Tibial nerve (tissue), 4 donors: ENCODE results near the gene HS6ST3. TPM values are rescaled to one million over a fixed set of nuclear protein-coding genes. Genes with fewer than 3 reads are reported as not detected.

ENCODE experiments used
- DNase-seq, 2 donors: peaks; one replicate each; pipeline ENCODE4 v3.0.0-alpha.2; 2019; ENCODE audit warnings: low spot score in 2 of 2
- H3K27ac ChIP-seq, 4 donors: fragments of 200-600 bp; sonication (generic) in 3 of 4; one replicate each; pipeline ENCODE4 v1.5.1; 2017 to 2019; ENCODE audit warnings: mild to moderate bottlenecking in 1 of 4
- H3K27me3 ChIP-seq, 2 donors: fragments of 200-600 bp; sonication (generic) in 1 of 2; one replicate each; pipeline versions ENCODE4 v1.5.1 to v1.6.0; 2017 to 2019
- H3K36me3 ChIP-seq, 3 donors: fragments of 200-600 bp; sonication (generic); one replicate each; pipeline ENCODE4 v1.5.1; 2018 to 2019
- H3K4me1 ChIP-seq, 4 donors: fragments of 200-600 bp; sonication (generic) in 3 of 4; one replicate each; pipeline ENCODE4 v1.5.1; 2017 to 2019
- H3K4me3 ChIP-seq, 4 donors: fragments of 200-600 bp; sonication (generic) in 3 of 4; one replicate each; pipeline ENCODE4 v1.5.1; 2017 to 2019; ENCODE audit warnings: mild to moderate bottlenecking in 1 of 4, moderate library complexity in 1 of 4
- H3K9me3 ChIP-seq, 4 donors: fragments of 200-600 bp; sonication (generic) in 3 of 4; one replicate each; pipeline ENCODE4 v1.5.1; 2017 to 2019
- EP300 ChIP-seq, 2 donors: sonication (generic); formaldehyde crosslinking; IDR thresholded peaks; one replicate each; pipeline ENCODE4 v1.6.1; 2017; ENCODE audit warnings: antibody characterized with exemption in 2 of 2, mild to moderate bottlenecking in 1 of 2
- POLR2A ChIP-seq, 2 donors: fragments of 450-650 bp; IDR thresholded peaks; one replicate each; pipeline ENCODE4 v1.6.1; 2017; ENCODE audit warnings: antibody characterized with exemption in 2 of 2, mild to moderate bottlenecking in 2 of 2, moderate library complexity in 2 of 2
- WGBS, 2 donors: methylation state at CpG; one replicate each; pipeline ENCODE4 v1.1.5; 2018; 5-methylcytosine and 5-hydroxymethylcytosine counted together
- total RNA-seq, 4 donors: library from RNA; depleted of rRNA; stranded (reverse); fragments of >200 nt; gene quantifications; one replicate each; pipeline ENCODE4 v1.1.0, GENCODE V29; 2016
- TF ChIP-seq, protein P1 (sequence below), 5 experiments: fragments of 200-600 bp in 3 of 5; fragments of 450-650 bp in 2 of 5; sonication (generic) in 3 of 5; IDR thresholded peaks; one replicate each; pipeline ENCODE4 v1.5.1; 2016 to 2019; ENCODE audit warnings: antibody characterized with exemption in 5 of 5, mild to moderate bottlenecking in 3 of 5, moderate library complexity in 2 of 5

HS6ST3 gene
- total RNA-seq, 4 donors from 2014 or later, result 0.21 to 1.1 (median 0.79) TPM

- no peak for TF ChIP-seq POLR2A (IDR thresholded peaks at IDR 0.05)
- TF ChIP-seq, protein P1, sequence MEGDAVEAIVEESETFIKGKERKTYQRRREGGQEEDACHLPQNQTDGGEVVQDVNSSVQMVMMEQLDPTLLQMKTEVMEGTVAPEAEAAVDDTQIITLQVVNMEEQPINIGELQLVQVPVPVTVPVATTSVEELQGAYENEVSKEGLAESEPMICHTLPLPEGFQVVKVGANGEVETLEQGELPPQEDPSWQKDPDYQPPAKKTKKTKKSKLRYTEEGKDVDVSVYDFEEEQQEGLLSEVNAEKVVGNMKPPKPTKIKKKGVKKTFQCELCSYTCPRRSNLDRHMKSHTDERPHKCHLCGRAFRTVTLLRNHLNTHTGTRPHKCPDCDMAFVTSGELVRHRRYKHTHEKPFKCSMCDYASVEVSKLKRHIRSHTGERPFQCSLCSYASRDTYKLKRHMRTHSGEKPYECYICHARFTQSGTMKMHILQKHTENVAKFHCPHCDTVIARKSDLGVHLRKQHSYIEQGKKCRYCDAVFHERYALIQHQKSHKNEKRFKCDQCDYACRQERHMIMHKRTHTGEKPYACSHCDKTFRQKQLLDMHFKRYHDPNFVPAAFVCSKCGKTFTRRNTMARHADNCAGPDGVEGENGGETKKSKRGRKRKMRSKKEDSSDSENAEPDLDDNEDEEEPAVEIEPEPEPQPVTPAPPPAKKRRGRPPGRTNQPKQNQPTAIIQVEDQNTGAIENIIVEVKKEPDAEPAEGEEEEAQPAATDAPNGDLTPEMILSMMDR (IDR thresholded peaks at IDR 0.05), result no peak
- TF ChIP-seq EP300 (IDR thresholded peaks at IDR 0.05), result no peak
- WGBS, 2 donors, result 49 to 55% methylated on average over 5 of the region's 5 CpGs
- DNase-seq, result no peak
These were observed 148.3 kb downstream of the HS6ST3 start for GRCh38 chr13:96238241-96238640.

DNA sequence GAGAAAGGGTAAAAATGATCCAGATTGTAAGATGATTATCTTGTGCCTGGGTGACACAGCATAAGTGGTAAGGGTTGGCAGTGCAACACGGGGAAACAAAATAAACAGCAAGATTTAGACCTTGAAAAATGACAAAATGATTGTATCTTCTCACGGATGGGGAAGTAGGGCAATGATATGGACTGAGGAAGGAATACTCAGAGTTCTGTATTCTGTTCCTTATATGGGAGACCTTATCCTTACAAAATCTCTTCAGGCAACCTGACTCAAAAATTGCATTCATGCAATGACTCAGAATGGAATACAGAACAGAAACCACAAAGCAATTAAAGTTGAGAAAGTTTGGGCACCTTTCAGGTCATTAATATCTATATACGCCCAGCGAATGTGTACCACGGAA lies 149.0 kb downstream of the HS6ST3 start:
- H3K27ac ChIP-seq, result no peak overlapping the region
- DNase-seq, result no peak
- TF ChIP-seq, protein P1 (IDR thresholded peaks at IDR 0.05), result no peak
- no peak for TF ChIP-seq POLR2A (IDR thresholded peaks at IDR 0.05)
- no peak for TF ChIP-seq EP300 (IDR thresholded peaks at IDR 0.05)
- no peaks in the 10 kb centered on the region for H3K36me3 ChIP-seq
- no peak overlapping the region for H3K4me3 ChIP-seq
- H3K27me3 ChIP-seq, result no peaks in the 10 kb centered on the region
- H3K4me1 ChIP-seq, result no peaks in the 10 kb centered on the region
- H3K9me3 ChIP-seq, result no peaks in the 10 kb centered on the region
- 61 to 64% methylated on average over 5 of the region's 5 CpGs for WGBS, 2 donors

More at GRCh38 chr13:96238241-96238640, 148.3 kb downstream of the HS6ST3 start:
- Histone ChIP-seq H3K36me3 (no peaks in the 10 kb centered on the region), H3K27ac (no peak overlapping the region), H3K27me3 (no peaks in the 10 kb centered on the region), H3K4me3 (no peak overlapping the region), H3K4me1 (no peaks in the 10 kb centered on the region), H3K9me3 (no peaks in the 10 kb centered on the region)

- Histone ChIP-seq H3K4me3 (no peak overlapping the region), H3K27me3 (no peaks in the 10 kb centered on the region), H3K9me3 (no peaks in the 10 kb centered on the region), H3K4me1 (no peaks in the 10 kb centered on the region), H3K36me3 (no peaks in the 10 kb centered on the region), H3K27ac (no peak overlapping the region)
- TF ChIP-seq POLR2A (IDR thresholded peaks at IDR 0.05), result no peak
- TF ChIP-seq, protein P1 (IDR thresholded peaks at IDR 0.05), result no peak
- no peak for TF ChIP-seq EP300 (IDR thresholded peaks at IDR 0.05)
- 50% methylated on average over 1 of the region's 1 CpG for WGBS, 2 donors
- no peak for DNase-seq
These were observed 153.5 kb downstream of the HS6ST3 start for GRCh38 chr13:96243376-96243775.

DNA sequence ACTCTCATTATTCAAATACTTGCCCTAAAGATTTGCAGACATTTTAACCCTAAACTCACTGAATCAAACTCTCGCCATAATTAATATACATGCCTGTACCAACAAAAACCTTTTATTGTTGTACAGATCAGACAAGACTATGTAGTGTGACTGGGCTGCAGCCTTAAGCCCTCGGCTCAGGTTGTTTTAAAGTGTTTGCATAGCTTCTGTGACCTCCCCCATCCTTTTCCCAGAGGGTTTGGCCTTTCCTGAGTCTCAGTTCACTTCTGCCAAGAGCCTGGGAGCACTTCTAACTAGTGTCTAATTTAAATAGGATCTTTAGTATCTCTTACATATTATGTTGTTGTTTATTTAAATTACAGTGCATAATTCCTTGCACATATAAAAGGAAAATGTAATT lies 158.2 kb downstream of the HS6ST3 start:
- H3K4me1 ChIP-seq, result no peaks in the 10 kb centered on the region
- 55 to 57% methylated on average over 2 of the region's 2 CpGs for WGBS, 2 donors
- TF ChIP-seq, protein P1 (IDR thresholded peaks at IDR 0.05), result no peak
- TF ChIP-seq EP300 (IDR thresholded peaks at IDR 0.05) (no peak), POLR2A (IDR thresholded peaks at IDR 0.05) (no peak)

DNA sequence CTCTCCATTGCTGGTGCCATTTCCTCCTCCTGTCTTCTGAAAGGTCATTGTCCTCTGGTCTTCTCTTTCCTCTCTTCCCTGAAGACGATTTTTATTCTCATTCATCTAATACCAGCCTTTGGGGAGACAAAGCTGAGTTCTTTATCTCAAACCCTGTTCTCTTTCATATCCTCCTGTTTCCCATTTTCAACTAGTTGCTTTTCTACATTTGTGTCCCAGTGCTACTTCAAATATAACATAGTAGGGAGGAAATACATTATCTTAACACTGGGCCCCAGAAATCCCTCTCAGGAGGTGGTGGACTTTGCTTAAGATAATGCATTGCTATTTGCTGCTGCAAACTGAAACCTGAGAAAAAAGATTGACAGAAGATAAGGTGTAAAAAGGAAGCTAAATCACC lies 159.1 kb downstream of the HS6ST3 start:
- no peak for TF ChIP-seq EP300 (IDR thresholded peaks at IDR 0.05)
- TF ChIP-seq, protein P1 (IDR thresholded peaks at IDR 0.05), result no peak
- no peak for TF ChIP-seq POLR2A (IDR thresholded peaks at IDR 0.05)
- Histone ChIP-seq H3K4me3 (no peak overlapping the region), H3K9me3 (no peaks in the 10 kb centered on the region), H3K4me1 (no peaks in the 10 kb centered on the region), H3K36me3 (no peaks in the 10 kb centered on the region), H3K27ac (no peak overlapping the region), H3K27me3 (no peaks in the 10 kb centered on the region)
- WGBS, 2 donors, result 46 to 50% methylated on average over 1 of the region's 1 CpG
- no peak for DNase-seq

More for the DNA sequence above, 158.2 kb downstream of the HS6ST3 start:
- no peak for DNase-seq
- Histone ChIP-seq H3K27me3 (no peaks in the 10 kb centered on the region), H3K36me3 (no peaks in the 10 kb centered on the region), H3K4me3 (no peak overlapping the region), H3K27ac (no peak overlapping the region), H3K9me3 (no peaks in the 10 kb centered on the region)
